ENCODE results near the gene RBFOX1. TPM values are rescaled to one million over a fixed set of nuclear protein-coding genes. Genes with fewer than 3 reads are reported as not detected.

The RBFOX1 gene
- total and polyA plus RNA-seq, 5 donors, result 22.5 to 80.8 (median 65.0) TPM

DNA sequence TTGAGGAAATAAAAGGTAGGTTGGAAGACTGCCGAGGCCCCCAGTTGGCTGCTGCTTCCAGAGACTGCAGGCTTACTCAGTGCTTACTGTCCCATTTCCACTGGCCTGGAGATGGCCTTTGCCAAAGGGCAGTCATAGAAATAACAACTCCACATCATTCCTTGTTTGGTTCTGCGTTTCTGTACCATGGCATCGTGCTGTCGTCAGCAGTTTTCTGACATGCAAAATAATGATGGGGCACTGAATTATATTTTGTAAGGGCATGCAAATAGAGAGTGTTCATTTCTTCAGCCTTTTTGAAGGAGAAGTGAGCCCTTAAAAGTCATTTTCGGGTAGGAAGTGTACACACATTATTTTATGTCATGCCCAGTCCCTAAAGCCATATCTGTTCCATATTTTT is 88.9 kb downstream of the RBFOX1 start:
- H3K4me3 ChIP-seq (ENCODE audit: low read length), result no peak overlapping the region
- no peak overlapping the region for H3K27ac ChIP-seq (ENCODE audit: low read length)
- intact Hi-C loops (cut with DNase I), result no loop called here
- WGBS, result 65% methylated on average over 5 of the region's 5 CpGs
- no peaks in the 10 kb centered on the region for H3K9me3 ChIP-seq (ENCODE audit: control insufficient read depth, low read length)
- ATAC-seq, result no peak
- no peak for DNase-seq
- no peaks in the 10 kb centered on the region for H3K27me3 ChIP-seq (ENCODE audit: control insufficient read depth, insufficient read depth)
- peaks cover 2% of the 10 kb centered on the region for H3K4me1 ChIP-seq (ENCODE audit: control insufficient read depth, insufficient read depth, low read length)

DNA sequence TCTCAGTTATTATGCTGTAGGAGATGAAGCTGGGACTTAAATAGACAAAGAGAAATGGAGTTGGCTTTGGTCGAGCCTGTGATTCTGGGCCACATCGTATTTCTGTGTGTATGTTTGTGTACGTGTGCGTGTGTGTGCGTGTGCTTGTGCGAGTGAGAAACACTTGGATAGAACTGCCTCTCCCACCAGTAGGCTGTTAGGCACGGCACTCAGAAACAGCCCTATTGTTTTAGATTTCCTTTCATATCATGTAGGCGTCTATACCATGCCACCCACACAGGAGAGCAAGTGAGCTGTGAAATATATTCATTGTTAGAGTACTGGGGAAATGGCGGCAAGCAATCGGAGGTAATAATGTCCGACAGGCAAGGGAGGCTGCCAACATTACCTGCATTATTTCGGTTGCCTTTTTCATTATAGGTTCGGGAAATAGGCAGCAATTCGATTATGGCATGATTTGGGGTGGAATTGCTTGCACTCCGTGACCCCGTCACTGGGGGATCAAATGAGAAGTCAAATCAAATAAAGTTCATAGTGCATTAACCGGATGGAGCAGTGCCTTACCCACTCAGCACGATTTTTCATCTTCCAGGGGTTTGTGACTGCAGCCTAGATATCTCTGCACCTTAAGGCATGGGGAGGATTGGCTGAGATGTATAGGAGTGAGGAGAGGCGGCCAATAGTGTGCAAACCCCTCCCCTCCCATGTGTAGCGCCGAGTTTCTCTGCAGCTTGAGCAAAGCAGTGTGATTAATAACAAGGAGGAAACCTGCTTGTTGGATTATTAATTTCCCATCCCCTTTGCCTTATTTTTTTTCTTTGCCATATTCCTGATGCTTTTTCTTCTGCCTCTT is 89.6 kb downstream of the RBFOX1 start:
- 77% methylated on average over 21 of the region's 21 CpGs for WGBS
- Histone ChIP-seq H3K4me3 (ENCODE audit: low read length) (no peak overlapping the region), H3K27me3 (ENCODE audit: control insufficient read depth, insufficient read depth) (no peaks in the 10 kb centered on the region), H3K27ac (ENCODE audit: low read length) (no peak overlapping the region), H3K9me3 (ENCODE audit: control insufficient read depth, low read length) (no peaks in the 10 kb centered on the region), H3K4me1 (ENCODE audit: control insufficient read depth, insufficient read depth, low read length) (peaks cover 2% of the 10 kb centered on the region)
- DNase-seq (no peak), ATAC-seq (no peak)
- intact Hi-C loops (cut with DNase I), result no loop called here

DNA sequence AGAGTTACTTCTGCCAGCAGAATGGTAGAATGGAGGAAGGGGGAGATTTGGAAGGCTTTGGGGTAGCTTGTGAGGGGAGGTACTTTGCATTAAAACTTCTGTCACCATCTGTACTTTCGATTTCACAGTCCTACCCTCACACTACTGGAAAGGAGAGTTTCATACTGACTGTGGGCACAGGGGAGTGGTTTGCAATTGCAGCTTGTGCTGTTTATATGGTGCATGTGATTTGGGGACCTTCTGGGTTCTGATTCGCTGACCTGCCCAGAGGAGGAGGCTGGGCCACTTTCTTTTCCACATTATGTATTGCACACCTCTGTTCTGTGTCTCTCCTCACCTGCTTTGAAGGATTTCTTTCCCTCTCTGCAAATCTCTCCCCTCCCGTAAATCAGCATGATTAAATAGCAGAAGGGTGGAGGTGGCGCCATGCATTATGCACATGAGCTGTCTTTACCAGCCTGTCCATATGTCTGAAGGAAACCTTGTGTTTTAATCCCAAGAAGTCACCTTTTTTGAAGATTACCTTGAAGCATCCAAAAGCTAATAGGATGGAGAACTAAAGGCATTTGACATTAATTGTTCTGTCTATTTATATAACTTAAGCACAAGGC is 90.9 kb downstream of the RBFOX1 start:
- no peaks in the 10 kb centered on the region for H3K27me3 ChIP-seq (ENCODE audit: control insufficient read depth, insufficient read depth)
- no peak for DNase-seq
- no peak overlapping the region for H3K27ac ChIP-seq (ENCODE audit: low read length)
- no peaks in the 10 kb centered on the region for H3K9me3 ChIP-seq (ENCODE audit: control insufficient read depth, low read length)
- WGBS, result 53% methylated on average over 4 of the region's 4 CpGs
- no peak overlapping the region for H3K4me3 ChIP-seq (ENCODE audit: low read length)
- ATAC-seq, result no peak
- intact Hi-C loops (cut with DNase I), result no loop called here
- peaks cover 2% of the 10 kb centered on the region for H3K4me1 ChIP-seq (ENCODE audit: control insufficient read depth, insufficient read depth, low read length)

DNA sequence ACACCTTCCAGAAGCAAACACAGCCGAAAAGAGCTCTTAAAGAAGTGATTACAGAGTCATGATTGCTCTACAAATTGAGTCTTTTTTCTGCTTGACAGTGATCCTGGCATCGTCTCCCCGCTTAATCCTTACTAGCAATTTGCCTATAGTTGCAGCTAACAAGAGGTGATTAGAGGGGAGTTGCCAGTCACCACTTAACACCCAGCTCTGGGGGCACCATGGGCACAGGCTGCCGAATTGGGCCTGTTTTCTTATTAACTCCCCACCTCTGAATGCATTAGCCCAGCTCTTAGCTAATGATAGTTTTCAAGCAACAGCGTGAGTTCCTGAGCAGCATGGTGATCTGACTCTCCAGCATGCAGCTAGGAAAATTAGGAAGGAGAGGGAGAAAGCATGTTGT is 93.5 kb downstream of the RBFOX1 start:
- Histone ChIP-seq H3K4me3 (ENCODE audit: low read length) (no peak overlapping the region), H3K4me1 (ENCODE audit: control insufficient read depth, insufficient read depth, low read length) (no peaks in the 10 kb centered on the region), H3K27ac (ENCODE audit: low read length) (no peak overlapping the region), H3K27me3 (ENCODE audit: control insufficient read depth, insufficient read depth) (no peaks in the 10 kb centered on the region), H3K9me3 (ENCODE audit: control insufficient read depth, low read length) (no peaks in the 10 kb centered on the region)
- DNase-seq (no peak), ATAC-seq (no peak)
- intact Hi-C loops (cut with DNase I), result no loop called here
- 74% methylated on average over 5 of the region's 5 CpGs for WGBS

DNA sequence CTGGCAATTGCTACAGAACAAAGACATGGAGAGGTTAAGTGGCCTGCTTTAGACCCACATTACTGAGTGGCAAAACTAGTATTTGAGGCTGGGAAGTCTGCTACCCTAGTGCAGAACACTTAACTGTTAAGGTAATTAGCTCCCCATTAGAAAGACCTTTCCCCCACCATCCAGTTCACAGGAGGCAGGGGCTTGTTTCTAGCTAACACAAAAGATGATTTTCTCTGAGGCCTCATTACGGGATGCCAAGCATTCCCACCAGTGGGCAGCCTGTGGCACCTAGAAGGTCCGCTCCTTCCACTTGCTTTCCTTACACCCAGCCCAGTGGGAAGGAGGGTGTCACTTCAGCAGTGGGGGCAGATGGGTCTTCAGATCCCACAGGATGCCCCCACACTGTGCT is 99.1 kb downstream of the RBFOX1 start:
- H3K27me3 ChIP-seq (ENCODE audit: control insufficient read depth, insufficient read depth), result no peaks in the 10 kb centered on the region
- no peak overlapping the region for H3K27ac ChIP-seq (ENCODE audit: low read length)
- ATAC-seq (no peak), DNase-seq (no peak)
- no peak overlapping the region for H3K4me3 ChIP-seq (ENCODE audit: low read length)
- intact Hi-C loops (cut with DNase I), result no loop called here
- no peaks in the 10 kb centered on the region for H3K4me1 ChIP-seq (ENCODE audit: control insufficient read depth, insufficient read depth, low read length)
- H3K9me3 ChIP-seq (ENCODE audit: control insufficient read depth, low read length), result no peaks in the 10 kb centered on the region
- 81% methylated on average over 2 of the region's 2 CpGs for WGBS

DNA sequence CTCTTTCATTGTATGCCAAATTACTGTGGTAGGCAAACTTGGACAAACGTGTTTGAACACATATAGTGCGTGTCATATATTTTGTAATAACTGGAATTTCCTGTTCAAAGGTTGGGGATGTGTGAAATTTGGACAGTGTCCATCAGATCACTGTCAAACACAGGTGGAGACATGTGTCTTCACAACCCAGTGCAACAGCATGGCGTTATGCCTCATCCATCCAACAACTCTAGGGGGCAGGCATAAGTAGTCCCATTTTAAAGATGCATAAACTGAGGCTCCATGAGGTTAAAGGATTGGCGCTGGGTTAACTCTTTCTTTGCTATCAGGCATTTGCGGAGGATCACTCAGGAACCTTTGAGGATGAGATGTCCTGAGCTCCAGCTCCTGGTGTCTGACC is 103.7 kb downstream of the RBFOX1 start:
- Histone ChIP-seq H3K4me3 (ENCODE audit: low read length) (no peak overlapping the region), H3K4me1 (ENCODE audit: control insufficient read depth, insufficient read depth, low read length) (no peaks in the 10 kb centered on the region), H3K9me3 (ENCODE audit: control insufficient read depth, low read length) (no peaks in the 10 kb centered on the region), H3K27me3 (ENCODE audit: control insufficient read depth, insufficient read depth) (no peaks in the 10 kb centered on the region), H3K27ac (ENCODE audit: low read length) (no peak overlapping the region)
- DNase-seq, result no peak
- no peak for ATAC-seq
- intact Hi-C loops (cut with DNase I), result no loop called here
- WGBS, result 72% methylated on average over 5 of the region's 5 CpGs

DNA sequence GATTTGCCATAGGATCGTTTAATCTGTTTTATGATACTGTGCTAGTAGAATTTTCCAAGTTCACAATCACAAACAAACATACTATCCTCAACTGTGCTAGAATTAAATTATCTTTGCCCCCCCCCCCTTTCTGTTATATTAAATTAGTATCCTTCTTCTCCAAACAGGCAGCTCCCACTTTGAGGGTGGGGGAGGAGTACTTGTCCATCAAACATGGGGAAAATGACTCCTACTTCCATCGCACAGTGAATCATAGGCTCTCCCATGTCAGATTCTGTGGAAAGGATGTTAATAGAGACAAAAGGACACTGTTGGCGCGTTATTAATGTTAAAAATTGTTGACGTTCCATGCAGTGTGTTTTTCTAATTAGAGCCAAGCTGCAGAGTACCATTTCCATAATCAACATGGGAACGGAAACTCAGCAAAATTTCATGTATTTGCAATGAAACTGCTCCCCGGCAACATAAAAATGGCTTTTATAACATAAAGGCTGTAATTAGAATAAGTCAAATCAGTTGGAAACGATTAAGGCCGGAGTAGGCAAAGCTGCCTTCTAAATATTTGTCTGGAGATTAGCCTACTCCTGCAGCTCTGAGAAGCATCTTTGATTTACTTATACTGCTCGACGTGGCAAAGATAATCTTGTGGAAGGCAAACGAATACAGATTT is 104.6 kb downstream of the RBFOX1 start:
- no peak for DNase-seq
- Histone ChIP-seq H3K4me1 (ENCODE audit: control insufficient read depth, insufficient read depth, low read length) (no peaks in the 10 kb centered on the region), H3K4me3 (ENCODE audit: low read length) (no peak overlapping the region), H3K9me3 (ENCODE audit: control insufficient read depth, low read length) (no peaks in the 10 kb centered on the region), H3K27me3 (ENCODE audit: control insufficient read depth, insufficient read depth) (no peaks in the 10 kb centered on the region), H3K27ac (ENCODE audit: low read length) (no peak overlapping the region)
- 64% methylated on average over 12 of the region's 12 CpGs for WGBS
- intact Hi-C loops (cut with DNase I), result no loop called here
- no peak for ATAC-seq

DNA sequence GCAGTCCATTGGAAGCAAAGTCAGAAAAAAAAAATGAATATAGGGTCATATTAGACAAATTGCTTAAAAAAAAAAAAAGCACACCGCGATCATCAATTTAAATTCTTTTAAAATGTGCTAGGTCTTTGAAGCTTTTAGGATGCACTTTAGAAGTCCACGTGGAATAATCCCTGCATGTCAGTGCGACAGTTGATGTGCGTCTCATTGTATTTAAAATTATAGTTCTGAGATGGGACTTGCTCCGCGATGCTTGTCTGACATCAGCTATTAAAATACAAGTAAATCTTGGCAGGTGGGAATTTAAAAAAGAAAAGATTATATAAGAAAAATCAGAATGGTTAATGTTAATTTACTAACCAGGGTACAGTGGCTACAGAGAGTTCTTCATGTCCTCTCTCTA is 105.2 kb downstream of the RBFOX1 start:
- intact Hi-C loops (cut with DNase I), result no loop called here
- H3K4me3 ChIP-seq (ENCODE audit: low read length), result no peak overlapping the region
- H3K4me1 ChIP-seq (ENCODE audit: control insufficient read depth, insufficient read depth, low read length), result no peaks in the 10 kb centered on the region
- no peak overlapping the region for H3K27ac ChIP-seq (ENCODE audit: low read length)
- no peaks in the 10 kb centered on the region for H3K27me3 ChIP-seq (ENCODE audit: control insufficient read depth, insufficient read depth)
- DNase-seq (no peak), ATAC-seq (no peak)
- WGBS, result 89% methylated on average over 7 of the region's 7 CpGs
- no peaks in the 10 kb centered on the region for H3K9me3 ChIP-seq (ENCODE audit: control insufficient read depth, low read length)

DNA sequence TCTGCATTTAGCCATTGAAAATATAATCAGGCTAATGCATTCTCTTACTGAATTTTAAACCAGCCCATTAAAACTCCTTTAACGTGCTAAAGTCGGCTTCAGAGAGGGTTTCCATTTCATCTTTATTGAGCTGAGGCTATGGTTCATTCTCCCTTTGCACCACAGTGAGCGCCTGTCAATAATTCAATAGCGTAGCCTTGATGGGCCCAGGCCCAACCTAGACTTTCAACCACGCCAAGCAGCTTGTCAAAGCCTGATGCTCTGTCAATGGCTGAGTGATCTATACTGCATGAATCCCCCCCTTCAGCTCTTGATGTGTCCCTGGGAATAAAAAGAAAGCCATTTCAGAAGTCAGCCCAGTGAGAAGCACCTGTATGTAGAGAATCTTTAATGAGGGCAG is 106.0 kb downstream of the RBFOX1 start:
- no peak overlapping the region for H3K27ac ChIP-seq (ENCODE audit: low read length)
- 82% methylated on average over 5 of the region's 5 CpGs for WGBS
- DNase-seq, result no peak

DNA sequence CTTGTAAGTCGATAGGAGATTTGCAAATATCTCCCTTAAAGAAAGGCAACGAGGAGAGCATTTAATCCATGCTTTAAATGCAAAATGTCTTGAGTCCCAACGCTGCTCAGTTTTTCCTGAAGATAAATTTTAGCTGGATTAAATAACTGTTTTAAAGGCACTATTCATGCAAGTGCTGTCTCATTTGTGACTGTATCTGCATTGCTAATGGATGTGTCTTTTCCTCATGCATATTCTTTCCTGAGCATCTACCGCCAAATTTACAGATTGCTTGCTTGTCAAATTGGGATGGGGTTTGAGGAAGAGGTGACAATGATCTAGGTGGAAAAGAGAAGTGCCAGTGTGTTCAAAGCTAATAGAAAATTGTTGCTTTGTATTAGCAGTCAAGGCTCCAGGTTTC is 106.9 kb downstream of the RBFOX1 start:
- no peaks in the 10 kb centered on the region for H3K4me1 ChIP-seq (ENCODE audit: control insufficient read depth, insufficient read depth, low read length)
- DNase-seq (no peak), ATAC-seq (no peak)
- no peaks in the 10 kb centered on the region for H3K27me3 ChIP-seq (ENCODE audit: control insufficient read depth, insufficient read depth)
- no peaks in the 10 kb centered on the region for H3K9me3 ChIP-seq (ENCODE audit: control insufficient read depth, low read length)
- H3K27ac ChIP-seq (ENCODE audit: low read length), result no peak overlapping the region
- intact Hi-C loops (cut with DNase I), result no loop called here
- no peak overlapping the region for H3K4me3 ChIP-seq (ENCODE audit: low read length)
- 62% methylated on average over 4 of the region's 4 CpGs for WGBS

More for the DNA sequence above, 106.0 kb downstream of the RBFOX1 start:
- no peaks in the 10 kb centered on the region for H3K27me3 ChIP-seq (ENCODE audit: control insufficient read depth, insufficient read depth)
- intact Hi-C loops (cut with DNase I), result no loop called here
- no peak for ATAC-seq
- no peak overlapping the region for H3K4me3 ChIP-seq (ENCODE audit: low read length)
- H3K4me1 ChIP-seq (ENCODE audit: control insufficient read depth, insufficient read depth, low read length), result no peaks in the 10 kb centered on the region
- H3K9me3 ChIP-seq (ENCODE audit: control insufficient read depth, low read length), result no peaks in the 10 kb centered on the region

DNA sequence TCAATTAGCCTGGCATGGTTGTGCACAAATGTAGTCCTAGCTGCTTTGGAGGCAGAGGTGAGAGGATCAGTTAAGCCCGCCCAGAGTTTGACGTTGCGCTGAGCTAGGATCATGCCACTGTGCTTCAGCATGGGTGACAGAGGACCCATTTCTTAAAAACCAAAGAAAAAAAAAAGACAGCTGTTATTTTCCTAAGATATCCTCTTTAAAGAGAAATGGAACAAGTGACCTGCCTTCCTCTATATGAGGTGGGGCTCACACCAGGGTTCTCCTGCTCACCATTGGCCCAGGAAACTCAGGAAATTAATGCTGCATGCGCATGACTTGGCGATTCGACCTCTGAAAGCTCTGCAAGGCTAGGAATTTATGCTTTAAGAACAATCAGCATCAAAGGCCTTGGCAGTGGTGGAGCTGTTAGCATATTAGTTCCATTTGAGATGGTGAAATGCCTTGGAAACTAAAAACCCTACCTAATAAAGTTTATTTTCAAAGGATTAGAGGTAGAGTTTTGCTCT is 108.3 kb downstream of the RBFOX1 start:
- intact Hi-C loops (cut with DNase I), result no loop called here
- H3K4me1 ChIP-seq (ENCODE audit: control insufficient read depth, insufficient read depth, low read length), result no peaks in the 10 kb centered on the region
- H3K4me3 ChIP-seq (ENCODE audit: low read length), result no peak overlapping the region
- DNase-seq, result no peak
- no peaks in the 10 kb centered on the region for H3K9me3 ChIP-seq (ENCODE audit: control insufficient read depth, low read length)
- H3K27ac ChIP-seq (ENCODE audit: low read length), result no peak overlapping the region
- ATAC-seq, result no peak
- 69% methylated on average over 6 of the region's 6 CpGs for WGBS
- no peaks in the 10 kb centered on the region for H3K27me3 ChIP-seq (ENCODE audit: control insufficient read depth, insufficient read depth)
